GM19099 (cell line): ENCODE results near the gene CREB3L2.
A peak's percentile ranks its signal among the peaks of the same experiment; 100 is the strongest.

Experiments
- POLR2A ChIP-seq: IDR thresholded peaks from 3 replicates; pipeline ENCODE4 v1.6.1; 2011; ENCODE audit warnings: low read depth; ENCODE audit not compliant: insufficient read length; ENCODE audit errors: extremely low read depth

Gene CREB3L2

GRCh38 chr7:137984181-137985041 lies 17.5 kb downstream of the CREB3L2 start:
- no peak for TF ChIP-seq POLR2A

GRCh38 chr7:137983323-137984008 lies 18.4 kb downstream of the CREB3L2 start:
- no peak for TF ChIP-seq POLR2A

GRCh38 chr7:137981668-137982067 lies 20.2 kb downstream of the CREB3L2 start:
- peak; percentile 15 for TF ChIP-seq POLR2A

- TF ChIP-seq POLR2A = no peak
These were observed 20.7 kb downstream of the CREB3L2 start for GRCh38 chr7:137981175-137981574.

GRCh38 chr7:137980308-137980707 lies 21.6 kb downstream of the CREB3L2 start:
- TF ChIP-seq POLR2A = no peak

- TF ChIP-seq POLR2A = no peak
These were observed 23.2 kb downstream of the CREB3L2 start for GRCh38 chr7:137978464-137979237.

GRCh38 chr7:137977173-137977572 lies 24.7 kb downstream of the CREB3L2 start:
- no peak for TF ChIP-seq POLR2A

- TF ChIP-seq POLR2A = no peak
These were observed 25.2 kb downstream of the CREB3L2 start for GRCh38 chr7:137976696-137977095.

GRCh38 chr7:137976232-137976631 lies 25.7 kb downstream of the CREB3L2 start:
- TF ChIP-seq POLR2A = no peak

- TF ChIP-seq POLR2A = no peak
These were observed 26.1 kb downstream of the CREB3L2 start for GRCh38 chr7:137975768-137976167.

- no peak for TF ChIP-seq POLR2A
These were observed 26.7 kb downstream of the CREB3L2 start for GRCh38 chr7:137975221-137975620.

GRCh38 chr7:137974766-137975165 lies 27.1 kb downstream of the CREB3L2 start:
- TF ChIP-seq POLR2A = no peak

GRCh38 chr7:137970253-137970975 lies 31.5 kb downstream of the CREB3L2 start:
- TF ChIP-seq POLR2A = no peak

- TF ChIP-seq POLR2A = no peak
These were observed 32.1 kb downstream of the CREB3L2 start for GRCh38 chr7:137969828-137970227.

GRCh38 chr7:137968890-137969289 lies 33.0 kb downstream of the CREB3L2 start:
- no peak for TF ChIP-seq POLR2A
